C4-2B (cell line): Measurements from ENCODE around the gene KCNT2.

ENCODE experiments used
- ZFX ChIP-seq: fragments of 450-650 bp; IDR thresholded peaks from 2 replicates; pipeline ENCODE4 v1.6.1; 2017
- TF ChIP-seq, protein P1 (sequence below): fragments of 450-650 bp; conservative IDR thresholded peaks from 2 replicates; pipeline ENCODE4 v1.5.1; 2017; ENCODE audit warnings: mild to moderate bottlenecking

DNA sequence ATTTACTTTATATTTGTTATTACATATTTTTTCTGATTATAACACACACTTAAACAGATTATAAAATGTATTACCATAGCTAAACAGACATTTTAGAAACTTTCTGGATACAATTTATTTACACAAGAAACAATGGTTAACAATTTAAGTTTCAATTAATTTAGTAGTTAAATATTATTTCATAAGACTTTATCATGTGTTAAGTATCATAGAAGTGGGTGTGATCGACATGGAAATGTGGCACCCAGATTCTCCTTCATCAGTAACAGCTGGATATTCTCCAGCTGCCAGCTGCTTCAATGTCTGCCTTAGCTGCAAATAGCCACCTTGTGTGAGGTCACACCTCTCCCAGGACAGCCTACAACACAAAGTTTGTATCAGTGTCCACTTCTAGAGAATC, 97.8 kb downstream of the KCNT2 start:
- TF ChIP-seq, protein P1, sequence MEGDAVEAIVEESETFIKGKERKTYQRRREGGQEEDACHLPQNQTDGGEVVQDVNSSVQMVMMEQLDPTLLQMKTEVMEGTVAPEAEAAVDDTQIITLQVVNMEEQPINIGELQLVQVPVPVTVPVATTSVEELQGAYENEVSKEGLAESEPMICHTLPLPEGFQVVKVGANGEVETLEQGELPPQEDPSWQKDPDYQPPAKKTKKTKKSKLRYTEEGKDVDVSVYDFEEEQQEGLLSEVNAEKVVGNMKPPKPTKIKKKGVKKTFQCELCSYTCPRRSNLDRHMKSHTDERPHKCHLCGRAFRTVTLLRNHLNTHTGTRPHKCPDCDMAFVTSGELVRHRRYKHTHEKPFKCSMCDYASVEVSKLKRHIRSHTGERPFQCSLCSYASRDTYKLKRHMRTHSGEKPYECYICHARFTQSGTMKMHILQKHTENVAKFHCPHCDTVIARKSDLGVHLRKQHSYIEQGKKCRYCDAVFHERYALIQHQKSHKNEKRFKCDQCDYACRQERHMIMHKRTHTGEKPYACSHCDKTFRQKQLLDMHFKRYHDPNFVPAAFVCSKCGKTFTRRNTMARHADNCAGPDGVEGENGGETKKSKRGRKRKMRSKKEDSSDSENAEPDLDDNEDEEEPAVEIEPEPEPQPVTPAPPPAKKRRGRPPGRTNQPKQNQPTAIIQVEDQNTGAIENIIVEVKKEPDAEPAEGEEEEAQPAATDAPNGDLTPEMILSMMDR, result no peak
- TF ChIP-seq ZFX, result no peak
